SKM-1 treated with dmso at 0.1 percent for 144 hours (cell line): ENCODE results near the gene BCAP31.
"Not testable (repeated sequence)": the region's sequence is repeated elsewhere in the genome, so short reads cannot be mapped to it uniquely, and the experiment has no call there.

Experiments used
- DNase-seq: peaks from one replicate; lab custom pipeline; 2025; ENCODE audit not compliant: unreplicated experiment; lab: John Stamatoyannopoulos, UW

The BCAP31 gene

DNA sequence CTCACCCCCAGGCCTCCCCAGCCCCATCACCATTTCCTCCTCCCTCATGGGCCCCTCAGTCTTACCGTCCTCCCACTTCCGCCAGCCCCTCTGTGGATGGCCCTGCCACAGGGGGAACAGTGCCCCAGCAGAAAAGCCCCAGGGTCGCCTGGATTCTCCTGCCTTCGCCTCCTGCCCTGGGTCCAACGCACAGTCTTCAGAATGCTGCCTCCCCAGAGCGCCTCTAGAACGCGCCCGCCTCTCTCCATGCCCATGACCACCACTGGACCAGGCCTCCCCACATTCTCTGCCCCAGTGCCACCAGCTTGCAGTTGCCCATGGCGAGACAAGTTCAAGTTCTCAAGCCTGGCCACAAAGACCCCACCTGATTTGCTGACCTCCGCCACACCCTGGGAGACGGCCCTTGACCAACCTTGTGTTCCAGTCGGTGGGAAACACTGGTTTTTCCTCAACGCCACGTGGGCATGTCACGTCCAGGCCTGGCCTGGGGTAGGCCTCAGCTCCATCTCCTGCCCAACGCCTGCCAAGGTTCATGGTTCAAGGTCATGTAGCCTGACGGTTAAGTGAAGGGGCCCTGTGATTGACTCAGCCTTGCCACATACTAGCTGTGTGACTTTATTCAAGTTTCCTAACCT is 39.2 kb upstream of the BCAP31 start:
- no peak for DNase-seq

DNA sequence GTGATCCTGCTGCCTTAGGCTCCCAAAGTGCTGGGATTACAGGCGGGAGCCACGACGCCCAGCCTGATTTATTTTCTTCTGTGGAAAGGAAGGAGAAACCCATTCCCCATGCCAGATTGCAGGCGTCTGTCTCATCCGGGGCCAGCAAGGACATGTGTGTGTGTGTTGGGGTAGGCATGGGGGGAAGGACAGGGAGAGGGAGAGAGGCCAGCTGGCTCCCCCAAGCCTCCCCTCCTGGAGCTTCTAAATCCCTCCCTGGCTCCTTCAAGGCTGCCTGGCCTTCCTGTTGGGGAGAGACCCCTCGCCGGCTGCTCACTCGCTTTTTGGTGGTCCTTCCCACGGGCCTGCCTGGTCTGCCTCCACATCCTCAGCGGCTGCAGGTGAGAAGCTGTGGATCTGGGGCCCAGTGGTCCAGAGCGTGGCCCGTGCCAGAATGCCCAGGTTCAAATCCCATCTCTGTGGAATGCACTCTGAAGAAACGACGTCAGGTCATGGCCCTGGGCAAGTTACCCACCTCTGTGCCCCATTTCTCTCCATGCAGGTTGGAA is 38.5 kb upstream of the BCAP31 start:
- no peak for DNase-seq

DNA sequence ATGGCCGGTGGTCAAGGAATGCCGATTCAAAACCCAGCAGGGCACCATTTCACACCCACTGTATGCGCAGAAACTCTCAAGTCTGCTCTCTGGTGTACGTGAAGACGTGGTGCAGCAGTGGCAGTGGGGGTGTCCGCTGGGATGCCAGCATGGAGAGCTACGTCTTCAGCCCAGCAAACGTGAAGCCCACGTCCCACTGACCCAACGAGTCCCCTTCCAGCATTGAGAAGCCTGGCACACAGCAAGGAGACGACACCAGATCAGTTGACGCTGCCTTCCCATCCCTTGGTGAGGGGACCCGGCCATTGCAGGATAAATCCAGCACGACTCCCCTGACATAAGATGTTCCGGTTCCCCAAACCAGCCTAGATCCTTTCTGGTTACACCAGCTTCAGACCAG is 37.7 kb upstream of the BCAP31 start:
- no peak for DNase-seq

DNA sequence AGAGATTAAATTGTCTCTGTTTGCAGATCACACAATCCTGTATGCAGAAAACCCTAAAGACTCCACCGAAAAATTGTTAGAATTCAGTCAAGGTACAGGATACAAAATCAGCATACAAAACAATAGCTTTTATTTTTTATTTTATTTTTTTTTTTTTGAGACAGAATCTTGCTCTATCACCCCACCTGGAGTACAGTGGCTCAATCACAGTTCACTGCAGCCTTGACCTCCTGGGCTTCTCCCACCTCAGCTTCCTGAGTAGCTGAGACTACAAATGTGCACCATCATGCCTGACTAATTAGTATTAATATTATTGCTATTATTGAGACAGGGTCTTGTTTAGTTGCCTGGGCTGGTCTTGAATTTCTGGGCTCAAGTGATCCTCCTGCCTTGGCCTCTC is 30.9 kb upstream of the BCAP31 start:
- no peak for DNase-seq

DNA sequence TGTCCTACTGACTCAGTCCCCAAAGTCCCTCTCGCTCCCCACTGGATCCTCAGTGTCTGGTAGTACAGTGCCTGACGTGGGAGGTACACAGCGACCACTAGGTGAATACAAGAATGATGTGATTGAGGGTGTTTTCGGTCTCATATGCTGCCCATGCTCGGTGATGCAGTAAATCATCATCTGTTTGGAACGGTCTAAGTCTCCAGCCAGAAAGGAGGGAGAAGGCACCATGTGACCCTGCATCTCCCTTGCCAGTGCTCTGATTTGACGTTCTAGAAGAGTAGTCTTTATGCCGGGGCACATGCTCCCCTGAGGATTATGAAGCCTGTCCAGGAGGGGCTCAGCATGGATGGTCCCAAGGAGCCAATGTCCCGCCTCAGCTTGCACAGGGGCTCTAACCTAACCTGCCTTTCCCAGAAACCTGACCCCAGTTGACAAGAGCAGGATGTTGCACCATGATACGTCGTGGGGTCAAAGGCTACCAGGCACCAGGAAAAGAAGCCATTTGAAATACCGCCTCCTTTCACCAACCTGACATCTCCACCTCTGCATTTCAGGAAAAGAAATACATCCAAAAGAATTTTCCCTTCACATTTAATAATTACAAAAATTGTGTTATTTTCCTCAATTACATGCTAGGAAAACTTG is 26.1 kb upstream of the BCAP31 start:
- DNase-seq: no peak

DNA sequence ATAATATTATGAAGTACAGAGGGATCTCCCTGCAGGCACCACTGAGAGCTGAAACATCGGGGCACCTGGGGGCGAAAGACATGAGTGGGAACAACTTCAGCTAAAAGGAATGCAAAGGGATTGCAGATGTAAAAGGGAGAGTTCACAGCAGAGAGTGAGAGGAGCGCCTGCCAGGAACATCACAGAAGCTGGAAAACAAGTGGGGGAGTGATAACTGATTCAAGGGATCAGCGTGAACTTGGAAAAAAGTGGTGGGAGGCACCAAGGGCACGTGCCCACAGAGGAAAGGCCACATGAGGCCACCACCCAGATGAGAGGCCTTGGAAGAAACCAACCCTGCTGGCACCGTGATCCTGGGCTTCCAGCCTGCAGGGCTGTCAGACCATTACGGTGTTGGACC is 24.8 kb upstream of the BCAP31 start:
- not testable (repeated sequence) for DNase-seq

DNA sequence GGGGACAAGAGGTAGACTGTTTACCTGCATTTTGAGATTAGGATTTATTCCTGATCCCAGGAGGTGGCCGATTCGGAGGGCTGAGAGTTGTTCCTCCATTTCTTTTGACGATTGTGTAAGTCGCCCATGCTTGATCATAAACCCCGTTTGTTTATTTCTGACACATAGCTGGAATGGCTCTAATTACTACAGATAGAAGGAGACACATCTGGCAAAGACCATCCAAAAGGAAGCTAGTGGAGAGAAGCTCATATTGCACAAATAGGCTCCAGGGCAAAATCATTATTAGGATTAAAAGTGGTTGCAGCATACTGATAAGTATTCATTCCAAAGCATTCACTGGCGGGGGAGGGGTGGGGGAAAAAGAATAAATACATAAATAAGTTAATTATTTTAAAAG is 22.8 kb upstream of the BCAP31 start:
- not testable (repeated sequence) for DNase-seq

DNA sequence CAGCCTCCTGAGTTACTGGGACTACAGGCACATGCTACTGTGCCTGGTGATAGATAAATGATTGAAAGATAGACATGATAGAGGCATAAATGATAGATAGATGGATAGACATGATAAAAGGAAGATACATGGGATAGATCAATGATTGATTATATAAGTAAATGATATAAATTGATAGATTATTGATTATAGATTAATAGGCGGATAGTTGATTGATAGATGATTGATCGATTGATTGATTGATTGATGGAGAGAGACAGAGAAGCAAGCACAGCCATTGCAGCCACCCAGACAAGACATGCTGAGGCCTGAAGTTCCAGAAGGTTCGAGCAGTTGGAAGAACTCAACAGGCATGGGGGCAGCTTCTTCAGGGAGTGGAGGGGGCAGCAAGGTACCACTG is 22.2 kb upstream of the BCAP31 start:
- DNase-seq: no peak

DNA sequence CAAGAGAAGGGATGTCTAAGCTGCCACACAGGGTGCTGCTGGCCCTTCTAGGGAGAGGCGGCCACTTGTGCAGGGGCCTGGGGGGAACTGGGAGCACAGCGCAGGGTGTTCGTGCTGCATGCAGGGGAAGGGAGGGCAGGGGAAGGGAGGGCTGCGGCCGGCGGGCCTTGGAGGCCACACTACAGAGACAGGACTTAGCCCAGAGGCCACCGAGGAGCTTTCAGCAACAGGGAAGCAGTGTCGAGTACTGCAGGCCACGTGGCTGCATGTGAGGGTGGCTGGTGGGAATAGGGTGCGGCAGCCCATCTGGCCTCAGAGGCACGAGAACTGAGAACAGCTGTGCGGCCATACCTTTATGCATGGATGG is 20.9 kb upstream of the BCAP31 start:
- DNase-seq: not testable (repeated sequence)

DNA sequence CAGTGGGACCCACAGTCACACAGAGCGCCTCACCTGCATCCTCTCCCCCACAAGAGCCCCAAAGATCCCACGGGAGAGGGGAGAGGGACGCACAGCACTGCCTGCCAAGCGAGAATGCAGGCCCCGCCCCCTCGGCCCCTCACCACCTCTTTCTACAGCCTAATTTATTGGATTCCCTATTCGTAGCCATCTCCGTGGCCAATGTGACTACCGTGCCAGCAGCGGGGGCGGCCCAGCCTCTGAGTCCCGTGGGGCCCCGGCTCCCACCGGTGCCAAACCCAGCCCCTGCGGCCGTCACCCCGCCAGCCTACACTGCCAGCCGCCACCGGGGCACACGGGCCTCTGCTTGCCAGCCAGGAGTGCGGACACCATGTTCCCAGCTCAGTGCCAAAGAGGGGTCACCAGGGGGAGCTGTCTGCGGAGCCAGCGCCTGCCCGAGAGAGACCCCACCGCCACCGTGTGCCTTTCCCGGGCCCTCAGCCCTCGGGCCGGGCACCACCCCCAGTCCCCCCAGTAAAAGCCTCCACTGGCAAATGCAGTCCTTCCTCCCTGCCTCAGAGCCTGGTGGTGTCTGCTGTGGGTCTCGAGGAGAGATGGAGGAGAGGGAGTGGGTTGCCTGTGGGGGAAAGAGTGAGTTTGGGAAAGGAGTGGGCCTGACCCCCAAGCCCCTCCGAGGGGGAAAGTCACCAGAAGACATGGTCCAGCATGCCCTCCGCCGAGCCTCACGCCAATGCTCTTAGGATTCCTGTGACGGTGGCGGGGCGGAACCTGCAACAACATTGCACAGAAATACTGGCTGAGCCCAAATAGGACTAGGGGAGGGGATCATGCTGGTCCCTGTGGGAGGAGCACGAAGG is 20.3 kb upstream of the BCAP31 start:
- no peak for DNase-seq

DNA sequence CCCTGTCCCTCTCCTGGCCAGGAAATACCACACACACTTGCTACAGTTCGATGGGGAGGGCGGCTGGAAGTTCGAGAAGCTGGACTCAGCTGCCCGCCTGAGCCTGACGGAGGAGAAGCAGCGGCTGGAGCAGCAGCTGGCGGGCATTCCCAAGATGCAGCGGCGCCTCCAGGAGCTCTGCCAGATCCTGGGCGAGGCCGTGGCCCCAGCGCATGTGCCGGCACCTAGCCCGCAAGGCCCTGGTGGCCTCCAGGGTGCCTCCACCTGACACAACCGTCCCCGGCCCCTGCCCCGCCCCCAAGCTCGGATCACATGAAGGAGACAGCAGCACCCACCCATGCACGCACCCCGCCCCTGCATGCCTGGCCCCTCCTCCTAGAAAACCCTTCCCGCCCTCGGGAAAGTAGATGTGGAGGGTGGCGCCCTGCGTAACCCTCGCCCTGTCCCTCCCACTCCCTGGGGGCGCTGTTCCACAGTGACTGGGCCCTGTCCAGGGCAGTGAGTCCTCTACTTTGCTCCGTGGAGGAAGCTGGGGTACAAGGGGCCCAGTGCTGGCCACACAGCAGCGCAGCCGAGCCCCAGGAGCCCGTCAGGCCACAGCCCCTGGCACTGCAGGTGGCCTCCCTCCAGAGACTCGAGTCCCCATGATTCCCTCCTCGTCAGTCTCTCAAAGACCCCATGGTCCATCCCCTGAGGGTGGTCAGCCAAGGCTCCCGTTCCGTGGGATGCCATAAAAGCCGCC is 19.5 kb upstream of the BCAP31 start:
- DNase-seq: not testable (repeated sequence)

DNA sequence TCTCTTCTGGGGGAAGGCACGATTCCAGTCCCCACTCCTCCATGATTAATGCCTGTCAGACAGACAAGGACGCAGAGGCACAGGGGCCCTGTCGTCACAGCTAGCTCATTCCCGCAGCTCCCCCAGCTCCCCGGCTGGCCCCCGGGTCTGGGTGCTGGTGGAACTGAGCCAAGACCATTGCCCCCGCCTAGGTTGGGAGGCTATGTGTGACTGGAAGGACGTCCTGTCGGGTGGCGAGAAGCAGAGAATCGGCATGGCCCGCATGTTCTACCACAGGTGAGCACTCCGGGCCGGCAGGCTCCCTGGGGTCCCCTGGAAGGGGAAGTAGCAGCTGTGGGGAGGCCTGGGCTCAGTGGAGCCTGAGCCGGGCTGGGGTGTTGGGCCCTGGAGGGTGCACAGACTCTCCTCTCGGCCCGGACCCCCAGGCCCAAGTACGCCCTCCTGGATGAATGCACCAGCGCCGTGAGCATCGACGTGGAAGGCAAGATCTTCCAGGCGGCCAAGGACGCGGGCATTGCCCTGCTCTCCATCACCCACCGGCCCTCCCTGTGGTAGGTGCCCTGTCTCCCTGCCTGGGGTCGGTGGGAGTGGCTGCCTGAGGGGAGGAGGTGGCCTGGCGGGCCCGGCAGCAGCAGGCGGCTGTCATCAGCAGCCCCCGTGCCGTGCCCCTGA is 18.7 kb upstream of the BCAP31 start:
- not testable (repeated sequence) for DNase-seq

DNA sequence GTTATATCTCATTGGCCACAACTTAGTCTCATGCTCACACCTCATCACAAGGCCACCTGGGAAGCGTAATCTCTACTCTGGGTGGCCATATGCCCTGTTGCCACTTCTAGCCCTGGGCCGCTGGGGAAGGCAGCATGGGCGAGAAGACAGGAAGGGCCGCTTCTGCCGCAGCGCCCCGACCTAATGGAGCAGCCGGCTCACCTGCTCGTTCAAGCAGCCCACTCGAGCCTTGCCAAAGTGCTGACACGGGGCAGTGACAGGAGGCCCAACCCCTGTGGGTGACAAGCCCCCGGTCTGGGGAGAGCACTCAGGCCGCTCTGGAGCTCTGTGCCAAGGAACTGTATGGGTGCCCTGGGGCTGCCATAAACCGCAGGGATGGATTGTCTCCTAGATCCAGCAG is 17.9 kb upstream of the BCAP31 start:
- not testable (repeated sequence) for DNase-seq

DNA sequence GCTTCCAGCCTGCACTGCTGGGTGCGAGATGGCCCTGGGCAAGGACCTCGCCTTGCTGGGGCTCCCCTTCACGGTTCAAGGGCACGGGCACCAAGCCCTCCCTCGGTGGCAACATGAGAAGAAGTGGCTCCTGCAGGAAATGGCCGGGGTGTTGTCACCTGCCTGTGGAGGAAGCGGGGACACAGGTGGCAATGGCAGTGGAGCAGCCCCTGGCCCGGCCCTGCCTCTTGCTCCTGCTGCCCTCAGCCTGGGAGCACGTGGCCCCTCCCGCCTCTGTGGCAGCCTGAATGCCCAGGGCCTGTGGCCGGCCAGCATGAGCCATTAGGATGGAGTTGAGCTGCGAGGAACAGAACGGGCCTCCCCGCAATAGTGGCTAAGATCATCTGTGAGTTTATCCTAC is 17.3 kb upstream of the BCAP31 start:
- DNase-seq: no peak

DNA sequence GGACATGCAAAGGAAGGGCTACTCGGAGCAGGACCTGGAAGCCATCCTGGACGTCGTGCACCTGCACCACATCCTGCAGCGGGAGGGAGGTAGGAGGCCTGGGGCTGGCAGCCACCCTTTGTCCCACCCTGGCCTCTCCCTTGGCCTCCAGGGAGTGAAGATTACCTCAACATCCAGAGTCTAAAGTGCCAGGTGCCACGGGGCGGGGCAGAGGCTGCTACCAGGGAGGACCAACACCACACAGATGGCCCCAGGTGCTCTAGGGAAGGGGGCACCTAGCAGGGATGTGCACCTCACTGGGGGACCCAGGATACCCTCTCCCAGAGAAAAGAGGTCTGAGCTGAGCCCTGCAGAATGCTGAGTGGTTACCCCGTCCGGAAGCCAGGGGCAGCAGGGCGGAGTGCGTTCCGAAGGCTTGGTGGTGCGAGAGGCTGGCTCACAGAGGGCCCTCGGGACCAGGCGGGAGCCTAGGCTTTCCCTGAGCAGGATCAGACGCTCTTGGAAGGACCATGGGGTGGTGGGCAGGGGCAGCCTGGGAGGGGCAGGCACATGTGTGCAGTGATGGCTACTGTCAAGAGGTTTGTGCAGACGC is 16.5 kb upstream of the BCAP31 start:
- DNase-seq: no peak

DNA sequence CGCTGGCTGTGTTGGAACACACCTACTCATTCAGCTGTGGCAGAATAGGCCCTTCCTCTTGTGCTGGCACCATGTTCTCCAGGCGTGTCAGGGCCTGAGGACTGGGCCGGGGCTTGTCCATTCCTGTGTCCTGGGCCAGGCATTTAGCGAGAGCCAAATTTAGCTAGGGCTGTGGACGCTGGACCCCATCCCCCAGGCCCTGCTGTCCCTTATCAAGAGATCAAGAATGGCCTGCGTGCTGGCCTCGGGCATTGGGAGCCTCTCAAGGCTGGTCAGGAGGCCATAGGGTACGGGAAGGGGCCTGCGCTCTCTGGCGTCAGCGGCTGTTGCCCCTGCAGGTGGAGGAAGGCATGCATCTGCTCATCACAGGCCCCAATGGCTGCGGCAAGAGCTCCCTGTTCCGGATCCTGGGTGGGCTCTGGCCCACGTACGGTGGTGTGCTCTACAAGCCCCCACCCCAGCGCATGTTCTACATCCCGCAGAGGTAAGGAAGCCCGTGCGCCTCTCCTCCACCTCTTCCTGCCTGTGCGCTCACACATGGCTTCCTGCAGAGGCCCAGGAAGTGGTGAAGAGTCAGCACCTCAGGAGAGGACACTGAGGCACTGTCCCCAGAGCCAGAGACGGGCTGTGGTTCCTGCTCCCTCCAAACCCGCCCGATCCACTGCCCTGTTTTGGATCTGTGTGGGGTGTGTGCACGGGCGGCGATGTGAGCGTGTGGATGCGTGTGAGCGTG is 15.7 kb upstream of the BCAP31 start:
- no peak for DNase-seq

DNA sequence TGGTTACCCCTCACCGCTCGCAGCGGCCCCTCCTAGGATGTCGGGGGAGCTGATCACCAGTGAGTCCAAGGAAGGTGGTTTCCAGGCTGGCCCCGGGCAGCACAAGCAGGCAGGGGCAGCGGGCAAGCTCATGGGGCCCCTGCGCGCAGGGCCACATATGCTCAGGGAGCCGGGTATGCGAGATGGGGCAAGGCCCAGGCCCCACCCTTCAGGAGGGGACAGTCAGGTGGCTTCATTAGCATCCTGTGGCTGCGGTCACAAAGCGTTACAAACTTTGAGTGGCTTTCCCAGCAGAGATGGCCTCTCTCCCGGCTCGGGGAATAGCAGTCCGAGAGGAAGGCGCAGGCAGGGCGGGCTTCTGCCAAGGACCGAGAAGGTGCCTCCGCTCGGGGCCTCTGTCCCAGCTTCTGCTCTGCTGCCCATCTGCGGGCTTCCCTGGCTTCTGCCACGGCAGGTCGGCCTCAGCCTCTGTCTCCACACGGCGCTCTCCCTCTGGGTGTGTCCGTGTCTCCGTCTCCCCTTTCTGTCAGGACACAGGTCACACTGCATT is 13.9 kb upstream of the BCAP31 start:
- DNase-seq: no peak

DNA sequence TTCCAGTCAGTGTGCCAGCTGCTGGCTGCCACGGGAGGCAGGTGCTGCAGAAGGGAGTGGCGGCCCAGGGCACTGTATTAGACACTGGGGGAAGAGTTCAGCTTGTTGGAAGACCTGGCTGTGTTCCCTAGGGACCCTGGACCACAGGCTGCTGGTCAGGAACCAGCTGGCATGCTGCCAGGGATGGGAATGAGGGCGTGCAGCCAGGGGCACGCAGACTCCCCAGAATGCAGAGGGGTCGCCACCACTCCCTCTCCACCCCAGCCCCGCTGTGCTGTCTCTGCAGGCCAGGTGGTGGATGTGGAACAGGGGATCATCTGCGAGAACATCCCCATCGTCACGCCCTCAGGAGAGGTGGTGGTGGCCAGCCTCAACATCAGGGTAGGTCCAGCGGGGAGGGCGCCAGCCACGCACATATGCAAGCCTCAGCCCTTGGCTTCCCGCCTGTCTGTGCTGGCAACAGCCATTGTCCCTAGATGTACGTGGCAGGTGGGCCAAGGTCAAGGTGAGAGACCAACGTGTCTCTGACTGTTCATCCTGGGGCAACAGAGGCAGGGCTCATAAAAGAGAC is 12.8 kb upstream of the BCAP31 start:
- no peak for DNase-seq
